GM18507 (cell line): ENCODE results near the gene SLC1A7.

ENCODE experiments used
- DNase-seq: peaks from one replicate; pipeline ENCODE4 v3.0.0; 2011; ENCODE audit warnings: low read depth; ENCODE audit not compliant: insufficient read length; ENCODE audit errors: extremely low spot score
- FAIRE-seq: peaks from 2 replicates; lab custom pipeline; 2011; peaks lifted over from hg19 to GRCh38; lab: Jason Lieb, UNC

Gene SLC1A7

GRCh38 chr1:53046930-53047329, 95.5 kb downstream of the SLC1A7 start:
- no peak for FAIRE-seq
- no peak for DNase-seq

GRCh38 chr1:53044926-53045325, 97.5 kb downstream of the SLC1A7 start:
- FAIRE-seq (no peak), DNase-seq (no peak)

DNA sequence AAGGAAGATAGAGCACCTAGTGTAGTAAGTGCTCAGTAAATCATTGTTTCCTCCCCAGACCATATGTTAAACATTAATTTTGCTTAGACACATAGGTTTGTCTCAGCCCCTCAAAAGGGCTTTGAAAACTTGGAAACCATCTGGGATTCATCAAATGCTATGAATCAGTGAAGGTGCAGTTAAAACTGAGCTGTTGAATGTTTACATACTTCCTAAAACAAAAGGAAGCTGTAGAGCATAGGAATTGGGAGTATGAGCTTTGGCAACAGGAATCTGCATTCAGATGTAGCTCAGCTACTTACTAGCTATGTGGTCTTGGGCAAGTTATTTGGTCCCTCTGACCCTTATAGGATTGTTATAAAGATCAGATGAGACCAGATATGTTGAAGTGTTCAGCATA, 99.2 kb downstream of the SLC1A7 start:
- DNase-seq (no peak), FAIRE-seq (no peak)

DNA sequence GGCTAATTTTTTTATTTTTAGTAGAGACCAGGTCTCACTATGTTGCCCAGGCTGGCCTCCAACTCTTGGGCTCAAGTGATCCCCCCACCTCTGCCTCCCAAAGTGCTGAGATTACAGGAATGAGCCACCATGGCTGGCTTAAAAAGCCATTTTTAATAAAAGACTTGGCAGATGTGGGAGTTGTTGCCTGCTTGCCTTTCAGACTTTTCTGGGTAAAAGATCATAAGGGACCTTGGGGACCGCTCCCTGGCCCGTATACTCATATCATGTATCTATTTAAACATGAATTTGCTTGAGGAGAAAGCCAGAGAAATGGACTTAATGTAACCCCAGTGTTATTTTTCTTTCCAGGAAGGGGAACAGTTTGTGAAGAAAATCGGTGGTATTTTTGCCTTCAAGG, 103.9 kb downstream of the SLC1A7 start:
- no peak for DNase-seq
- no peak for FAIRE-seq
